Astrocyte of the hippocampus (primary cell): Measurements from ENCODE around the gene ZBTB21.

Experiments used
- DNase-seq: peaks from one replicate; pipeline ENCODE4 v3.0.0; 2011; ENCODE audit warnings: low read depth, low spot score

Gene ZBTB21

DNA sequence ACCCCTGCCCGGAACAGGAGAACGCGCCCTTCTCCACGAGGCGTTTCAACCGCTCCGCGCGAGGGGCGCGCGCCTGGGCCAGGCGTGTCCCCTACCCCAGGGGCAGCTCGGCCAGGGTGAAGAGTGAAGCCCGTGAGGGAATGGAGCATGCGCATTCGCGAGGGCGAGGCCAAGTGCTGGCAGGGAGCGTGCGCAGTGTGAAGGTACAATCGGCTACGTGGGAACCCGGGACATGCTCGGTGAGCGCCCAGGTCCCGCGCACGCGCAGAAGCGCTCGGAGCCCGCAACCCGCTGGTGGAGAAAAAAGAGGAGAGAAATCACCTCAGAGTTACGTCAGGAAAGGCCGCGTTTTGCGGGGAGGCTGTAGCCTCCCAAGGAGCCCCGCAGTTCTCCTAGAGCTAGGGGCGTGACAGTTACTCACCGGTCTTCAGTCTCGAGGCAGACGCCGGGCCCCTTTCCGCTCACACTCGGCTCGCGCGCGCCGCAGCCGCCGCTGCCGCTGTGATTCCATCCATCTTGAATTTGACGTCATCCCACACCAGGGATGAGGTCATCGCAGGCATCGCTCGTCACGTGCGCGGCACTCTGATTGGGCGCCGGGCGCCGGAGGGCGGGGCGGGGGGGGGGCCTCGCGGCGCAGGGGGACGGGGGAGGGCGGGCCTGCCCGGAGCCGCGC lies at the start of gene ZBTB21:
TSS of gene ZBTB21 (minus strand) at position 530 of the 676 bp plus-strand sequence. CDS start 16,265 bp downstream, outside the sequence.
- DNase-seq = peak; percentile 99

DNA sequence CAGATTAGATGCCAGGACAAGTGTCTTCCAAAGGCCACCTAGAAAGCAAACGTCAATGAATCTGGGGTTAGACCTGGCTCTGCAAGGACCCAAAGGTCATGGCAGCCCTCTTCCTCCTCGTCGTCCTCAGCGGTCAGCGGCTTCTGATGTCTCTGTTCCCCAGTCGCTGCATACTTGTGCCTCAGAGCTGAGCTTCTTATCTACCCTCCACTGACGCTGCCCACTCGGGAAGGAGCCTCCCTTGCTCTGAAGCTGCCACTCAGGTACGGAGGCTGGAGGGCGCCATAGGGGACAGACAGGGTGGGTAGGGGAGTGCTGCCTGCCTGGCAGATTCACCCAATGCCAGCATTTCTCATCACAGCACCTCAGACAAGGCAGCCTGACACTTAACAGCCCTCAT lies 49.6 kb upstream of the ZBTB21 start:
- DNase-seq = no peak

DNA sequence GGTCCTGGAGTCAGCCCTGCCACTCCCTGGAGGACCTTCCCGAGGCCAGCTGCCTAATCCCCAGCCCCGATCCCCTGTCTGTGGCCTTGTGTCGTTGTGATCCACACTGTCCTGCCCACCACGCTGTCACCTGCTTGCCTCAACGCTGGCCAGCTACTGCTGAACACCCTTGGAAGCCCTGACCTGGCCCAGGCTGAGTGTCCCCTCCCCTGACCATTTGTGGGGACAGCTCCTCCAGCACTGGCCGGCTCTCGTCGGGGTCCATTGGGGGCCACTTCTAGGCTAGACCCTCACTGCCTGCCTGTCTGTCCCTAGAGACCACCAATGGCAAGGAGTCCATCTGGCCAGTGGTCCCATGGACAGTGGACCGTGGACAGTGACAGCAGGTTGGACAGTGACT lies 49.0 kb upstream of the ZBTB21 start:
- DNase-seq = no peak

DNA sequence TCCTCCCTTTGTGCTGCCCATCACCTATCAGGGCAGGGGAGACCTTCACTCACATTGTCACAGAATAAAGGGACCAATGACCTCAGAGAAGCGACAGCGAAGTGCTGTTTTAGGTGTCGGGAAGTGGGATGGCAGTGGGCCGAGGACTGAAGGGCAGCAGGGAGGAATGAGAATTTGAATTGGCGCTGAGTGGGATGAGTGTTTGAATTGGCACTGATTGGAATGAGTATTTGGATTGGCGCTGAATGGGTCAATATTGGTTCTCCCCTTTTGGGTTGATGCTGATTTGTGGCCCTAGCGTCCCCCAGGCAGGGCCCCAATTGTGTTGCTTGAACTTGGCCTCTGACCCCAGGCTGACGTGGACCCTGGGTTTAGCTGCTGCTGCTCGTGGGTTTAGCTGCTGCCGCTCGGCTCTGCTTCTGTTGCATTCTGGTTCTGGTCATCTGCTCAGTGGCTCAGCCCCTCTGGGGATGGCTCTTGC lies 48.5 kb upstream of the ZBTB21 start:
- DNase-seq = no peak

DNA sequence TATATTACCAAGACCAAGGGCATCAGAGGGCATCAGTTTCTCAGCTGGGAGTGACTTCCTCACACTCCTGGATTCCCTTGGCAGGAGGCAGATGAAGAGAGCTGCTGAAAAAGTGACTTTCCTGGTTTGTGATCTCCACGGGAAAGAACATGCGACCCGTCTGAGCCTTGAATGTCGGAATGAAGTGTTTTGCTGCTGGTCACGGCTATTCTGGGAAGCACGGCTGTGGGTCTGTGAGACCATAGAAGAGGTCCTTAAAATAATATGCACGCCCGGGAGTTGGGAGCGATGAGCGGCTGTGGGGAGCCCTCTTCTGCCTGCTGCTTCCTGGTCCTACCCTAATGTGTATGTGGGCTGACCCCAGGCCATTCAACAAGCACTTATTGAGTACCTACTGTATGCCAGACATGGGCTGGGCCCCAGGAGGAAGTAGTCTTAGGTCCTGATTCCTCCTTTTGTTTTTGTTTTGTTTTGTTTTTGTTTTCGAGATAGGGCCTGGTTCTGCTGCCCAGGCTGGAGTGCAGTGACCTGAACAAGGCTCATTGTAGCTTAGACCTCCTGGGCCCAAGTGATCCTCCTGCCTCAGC lies 47.8 kb upstream of the ZBTB21 start:
- peak; percentile 53 for DNase-seq

DNA sequence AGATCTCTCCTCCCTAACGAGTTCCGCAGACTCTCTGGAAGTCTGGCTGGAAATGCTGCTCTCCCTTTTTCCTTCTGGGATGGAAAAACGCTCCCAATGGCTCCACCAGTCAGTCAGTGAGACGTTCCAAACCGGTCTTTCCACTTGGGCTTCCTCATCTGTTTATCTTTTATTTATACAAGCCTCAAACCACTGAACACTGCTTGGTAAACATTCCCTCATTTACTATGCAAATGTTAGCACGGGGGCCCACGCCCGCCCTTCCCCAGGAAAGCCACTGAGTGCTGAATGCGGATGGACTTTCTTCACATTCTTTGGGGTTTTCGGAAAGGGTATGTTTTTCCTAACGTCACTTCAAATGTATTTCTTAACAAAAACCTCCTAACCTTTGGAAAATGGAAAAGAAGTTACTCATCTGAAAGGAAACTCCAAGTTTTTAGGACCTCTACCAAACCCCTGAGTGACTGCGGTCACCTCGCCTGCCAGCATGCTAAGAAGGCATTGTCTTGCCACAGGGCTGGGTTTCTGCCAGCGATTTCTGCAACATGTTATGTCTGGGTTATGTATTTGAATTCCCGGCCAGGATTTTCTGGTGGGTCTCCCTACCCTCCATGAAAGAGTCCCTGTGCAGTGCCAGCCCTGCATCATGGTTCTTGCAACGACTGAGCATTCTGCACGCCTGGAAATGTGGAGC lies 47.0 kb upstream of the ZBTB21 start:
- DNase-seq = peak; percentile 97

DNA sequence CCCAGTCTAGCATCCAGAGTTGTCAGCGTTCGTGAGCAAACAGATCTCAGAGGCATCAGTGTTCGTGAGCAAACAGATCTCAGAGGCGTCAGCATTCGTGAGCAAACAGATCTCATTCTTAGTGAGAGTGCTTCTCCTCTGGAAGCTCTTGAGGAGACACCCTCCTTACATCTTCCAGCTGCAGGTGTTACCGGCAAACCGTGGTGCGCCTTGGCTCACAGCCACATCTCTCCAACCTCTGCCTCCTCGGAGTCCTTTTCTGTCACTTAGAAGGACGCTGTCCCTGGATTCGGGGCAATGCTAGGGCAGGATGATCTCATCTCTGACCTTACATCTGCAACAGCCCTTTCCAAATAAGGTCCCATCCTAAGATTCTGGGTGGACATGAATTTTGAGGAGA lies 46.3 kb upstream of the ZBTB21 start:
- no peak for DNase-seq

DNA sequence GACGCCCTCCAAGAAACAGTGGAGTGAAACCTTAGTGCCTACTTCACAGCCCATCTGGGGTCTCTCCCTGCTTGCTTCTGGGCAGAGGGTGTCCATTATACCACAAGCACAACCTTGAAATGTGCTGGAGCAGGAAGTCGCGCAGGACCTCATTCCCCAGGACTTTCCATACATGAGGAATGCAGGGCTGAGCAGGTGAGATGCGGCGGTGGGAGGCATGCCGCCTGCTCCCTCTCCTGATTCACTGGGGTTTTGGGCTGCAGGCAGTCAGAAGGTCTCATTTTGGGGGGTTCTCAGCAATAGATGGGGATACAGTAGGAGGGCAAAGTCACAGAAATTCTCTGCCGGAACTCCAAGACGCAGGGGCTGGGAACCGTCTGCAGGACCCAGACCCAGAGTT lies 45.3 kb upstream of the ZBTB21 start:
- no peak for DNase-seq

DNA sequence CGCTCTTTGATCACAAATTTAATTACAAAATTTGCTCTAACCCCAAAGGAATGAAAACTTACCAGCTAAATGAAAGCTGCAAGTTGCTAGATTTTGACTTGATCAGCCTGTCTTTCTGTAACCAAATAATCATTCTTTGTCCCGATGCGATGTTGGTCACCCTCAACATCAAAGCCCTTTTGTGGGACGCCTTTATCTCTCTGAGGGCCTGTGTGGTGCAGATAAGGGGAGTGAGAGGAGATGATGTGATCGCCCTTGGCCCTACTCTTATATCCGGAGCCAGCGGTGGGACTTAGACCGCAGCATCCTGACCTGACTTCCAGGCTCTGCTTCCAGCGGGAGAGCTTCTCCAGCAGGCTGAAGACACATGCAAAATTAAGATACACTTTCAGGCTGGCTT lies 41.6 kb upstream of the ZBTB21 start:
- no peak for DNase-seq

DNA sequence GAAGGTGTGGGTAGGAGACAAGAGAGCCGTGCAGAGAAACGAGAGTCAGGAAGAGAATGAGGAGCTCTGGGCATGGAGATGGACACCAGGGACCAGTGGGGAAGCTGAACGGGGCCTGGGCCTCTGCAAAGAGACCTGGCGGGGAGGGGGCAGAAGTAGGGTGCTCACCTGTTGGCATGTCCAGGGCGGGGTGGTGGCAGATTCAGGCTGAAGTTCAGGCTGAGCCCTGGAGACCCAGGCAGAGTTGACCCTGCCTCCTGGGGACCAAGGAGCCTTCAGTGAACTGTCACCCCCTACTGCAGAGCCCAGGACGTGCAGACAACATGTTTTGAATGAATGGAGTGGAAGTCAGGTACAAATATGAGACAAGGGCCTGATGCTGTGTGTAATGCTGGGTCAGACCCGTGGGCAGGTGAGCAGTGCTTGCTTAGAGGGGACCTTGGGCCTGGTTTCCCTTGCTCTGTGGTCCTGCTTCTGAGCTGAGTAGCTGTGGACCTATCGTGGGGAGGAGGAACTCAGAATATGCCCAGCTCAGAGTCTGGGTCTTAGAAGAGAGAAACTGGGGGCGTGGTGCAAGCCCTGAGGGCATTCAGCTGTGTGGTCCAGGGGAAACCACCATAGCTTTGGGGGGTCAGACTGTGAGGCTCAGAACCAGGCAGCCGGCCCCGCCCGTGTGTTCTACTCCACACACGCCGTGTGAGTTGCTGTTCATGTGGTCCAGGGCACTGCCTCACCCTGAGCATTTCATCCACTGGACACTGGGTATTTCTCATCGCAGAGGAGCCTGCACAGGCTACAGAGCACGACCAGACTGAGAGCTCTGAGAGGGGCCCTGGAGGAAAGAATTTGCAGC lies 39.6 kb upstream of the ZBTB21 start:
- no peak for DNase-seq

DNA sequence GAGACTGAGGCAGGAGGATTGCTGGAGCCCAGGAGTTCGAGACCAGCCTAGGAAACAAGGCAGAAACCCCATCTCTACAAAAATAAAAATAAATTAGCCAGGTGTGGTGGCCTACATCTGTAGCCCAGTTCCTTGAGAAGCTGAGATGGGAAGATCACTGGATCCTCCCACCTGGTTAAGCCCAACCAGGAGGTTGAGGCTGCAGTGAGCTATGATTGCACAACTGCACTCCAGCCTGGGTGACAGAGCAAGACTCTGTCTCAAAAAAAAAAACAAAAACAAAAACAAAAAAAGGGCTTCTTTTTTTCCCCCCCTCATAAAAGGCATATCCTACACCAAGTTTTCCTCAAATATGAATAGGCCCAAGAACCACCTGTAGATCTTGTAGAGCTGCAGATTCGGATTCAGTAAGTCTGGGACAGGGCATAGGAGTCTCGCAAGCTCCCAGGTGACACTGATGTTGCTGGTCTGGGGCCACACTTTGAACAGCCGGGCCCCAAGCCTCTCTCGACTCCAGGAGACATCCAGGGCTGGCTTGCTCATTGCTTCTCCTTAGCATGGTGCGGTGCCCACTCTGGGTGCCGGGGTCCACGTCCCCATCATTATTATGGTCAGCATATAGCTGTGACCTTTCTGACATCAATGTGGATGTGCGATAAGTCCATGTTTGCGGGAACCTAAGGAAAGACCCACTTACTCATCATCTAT lies 38.9 kb upstream of the ZBTB21 start:
- no peak for DNase-seq

DNA sequence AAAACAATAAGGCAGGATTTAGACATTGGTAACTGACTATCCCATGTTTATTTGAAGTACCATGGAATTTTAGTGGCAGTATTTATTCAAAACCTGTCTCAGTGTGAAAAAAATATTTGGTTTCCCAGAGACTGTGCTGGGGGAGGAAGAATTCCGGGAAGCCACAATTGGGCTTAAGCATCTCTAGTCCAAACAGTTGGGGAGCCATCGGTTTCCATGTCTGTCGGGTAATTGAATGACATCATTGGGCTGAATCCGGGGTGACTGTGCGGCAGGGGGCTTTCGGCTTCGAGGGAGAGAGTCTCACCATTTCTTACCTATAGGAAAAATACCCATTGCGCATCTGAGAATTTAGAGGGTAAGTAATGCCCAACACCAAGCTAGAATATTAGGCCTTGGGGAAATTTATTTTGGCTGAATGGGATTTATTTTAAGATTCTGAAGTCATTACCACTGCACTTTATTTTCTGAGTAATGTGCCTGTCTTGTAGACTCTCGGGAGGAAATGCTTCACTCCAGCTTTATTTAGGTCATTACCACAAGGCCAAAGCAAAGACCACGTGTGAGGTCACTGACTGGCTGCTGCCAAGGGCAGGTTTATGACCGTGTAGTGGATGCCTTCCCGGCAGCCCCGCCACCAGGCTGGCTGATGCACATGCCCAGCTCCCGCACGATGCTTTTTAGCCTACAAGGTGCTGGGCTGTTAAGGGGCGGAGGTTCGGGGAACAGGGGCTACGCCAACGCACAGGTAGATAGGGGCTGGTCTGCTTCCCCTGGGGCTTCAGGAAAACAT lies 37.9 kb upstream of the ZBTB21 start:
- peak; percentile 94 for DNase-seq

DNA sequence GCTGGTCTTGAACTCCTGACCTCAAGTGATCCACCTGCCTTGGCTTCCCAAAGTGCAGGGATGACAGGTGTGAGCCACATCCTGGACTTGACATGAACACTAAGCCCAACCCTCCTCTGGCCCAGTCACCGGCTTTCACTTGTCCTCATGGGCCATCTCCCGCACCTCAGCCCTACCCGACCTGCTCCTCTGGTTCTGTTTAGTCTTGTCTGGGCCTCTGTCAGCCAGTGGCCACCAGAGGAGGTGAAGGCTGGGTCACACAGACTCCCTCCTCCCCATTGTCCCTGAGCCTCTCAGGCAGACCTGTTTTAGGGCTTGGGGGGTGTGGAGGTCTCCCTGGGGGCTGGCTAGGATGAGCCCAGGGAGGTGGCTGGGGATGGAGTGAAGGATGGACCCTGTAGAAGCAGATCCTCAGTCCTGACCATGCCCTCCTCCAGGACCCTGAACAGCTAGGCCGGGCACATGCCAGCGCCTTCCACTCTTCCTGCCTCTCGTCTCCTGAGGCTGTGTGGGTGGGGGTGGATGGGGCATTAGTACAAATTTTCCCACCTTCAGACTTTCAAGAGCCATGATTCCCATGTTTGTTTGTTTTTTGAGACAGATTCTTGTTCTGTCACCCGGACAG lies 34.8 kb upstream of the ZBTB21 start:
- DNase-seq = no peak

DNA sequence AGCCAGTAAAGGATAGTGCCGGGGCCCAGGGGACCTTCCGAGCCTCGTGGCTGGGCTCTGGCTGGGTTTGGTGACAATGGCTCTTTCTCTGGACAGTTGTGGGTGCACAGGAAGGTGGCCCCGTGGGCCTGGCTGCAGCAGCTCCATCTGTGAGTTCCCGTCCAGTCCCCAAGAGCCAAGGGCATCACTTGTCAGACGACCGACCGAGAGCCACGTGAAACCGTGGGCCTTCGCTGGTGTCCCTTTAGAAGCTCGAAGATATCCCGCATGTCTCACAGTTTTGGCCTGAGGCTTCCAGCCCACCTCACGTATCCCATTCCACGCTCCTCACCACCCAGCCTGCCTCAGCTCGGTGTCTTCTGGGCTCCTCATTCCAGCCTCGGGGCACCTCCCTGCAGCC lies 33.8 kb upstream of the ZBTB21 start:
- DNase-seq = no peak

DNA sequence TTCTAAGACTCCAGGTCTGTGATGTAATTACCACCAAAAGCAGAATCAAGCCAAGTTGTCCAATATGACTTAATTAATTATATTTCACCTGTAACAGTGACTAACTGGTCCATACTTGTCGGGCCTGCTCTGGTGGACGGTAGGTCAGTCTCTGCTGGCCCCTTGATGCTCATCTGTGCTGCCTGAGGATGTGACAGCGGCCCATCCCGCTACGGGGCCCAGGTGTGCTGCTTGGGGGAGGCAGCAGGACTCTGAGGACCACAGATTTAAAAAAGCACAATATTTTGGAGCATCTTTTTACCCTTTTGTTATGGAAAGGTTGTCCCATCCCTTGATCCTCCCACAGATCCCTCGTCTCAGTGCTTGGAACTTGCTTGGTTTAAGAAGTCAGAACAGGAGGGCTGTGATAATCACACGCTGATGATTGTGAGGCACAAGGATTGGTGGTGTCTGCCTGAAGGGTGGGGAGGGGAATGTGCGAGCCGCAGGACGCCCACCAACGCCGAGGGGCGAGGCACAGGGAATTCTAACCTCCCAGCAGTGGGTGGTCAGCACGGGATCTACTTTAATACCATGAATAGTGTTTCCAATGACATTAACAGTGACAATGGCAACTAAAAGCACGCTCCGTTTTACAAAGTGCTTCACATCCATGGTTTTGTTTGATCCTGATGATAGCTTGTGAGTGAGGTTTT lies 33.2 kb upstream of the ZBTB21 start:
- DNase-seq = no peak

DNA sequence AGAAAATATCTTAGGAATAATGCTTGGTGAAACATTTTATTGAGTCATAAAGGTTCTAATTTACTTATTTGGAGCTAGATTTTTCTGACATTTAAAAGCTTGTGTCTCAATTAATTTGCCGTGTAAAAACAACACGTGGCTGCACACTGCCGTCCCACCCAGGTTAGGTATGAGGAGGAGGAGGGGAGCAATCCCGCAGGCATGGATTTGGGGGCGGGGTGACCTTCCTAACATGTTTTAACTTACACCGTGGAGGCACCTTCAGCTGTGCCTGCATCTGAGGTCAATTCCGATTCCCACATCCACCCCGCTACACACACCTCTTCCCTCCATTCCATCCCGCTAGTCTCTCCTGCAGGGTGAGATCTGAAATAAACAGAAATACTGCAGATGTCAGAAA lies 32.5 kb upstream of the ZBTB21 start:
- no peak for DNase-seq

DNA sequence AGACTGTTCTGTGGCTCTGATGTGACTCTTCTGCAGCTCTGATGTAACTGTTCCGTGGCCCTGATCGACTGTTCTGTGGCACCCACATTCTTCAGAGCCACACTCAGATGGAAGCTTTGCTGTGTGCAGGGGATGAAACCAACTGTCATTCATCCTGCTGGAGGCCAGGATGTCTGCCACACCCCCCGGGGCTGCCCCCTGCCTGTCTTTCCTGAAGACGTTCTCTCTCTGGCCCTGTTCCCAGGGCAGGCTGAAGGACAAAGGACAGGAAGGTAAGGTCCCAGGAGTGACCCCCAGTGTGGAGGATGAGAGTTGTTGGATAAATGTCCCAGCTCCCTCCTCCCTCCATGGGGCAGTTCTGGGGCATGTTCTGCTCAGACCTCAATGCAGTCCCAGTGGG lies 31.6 kb upstream of the ZBTB21 start:
- DNase-seq = no peak

DNA sequence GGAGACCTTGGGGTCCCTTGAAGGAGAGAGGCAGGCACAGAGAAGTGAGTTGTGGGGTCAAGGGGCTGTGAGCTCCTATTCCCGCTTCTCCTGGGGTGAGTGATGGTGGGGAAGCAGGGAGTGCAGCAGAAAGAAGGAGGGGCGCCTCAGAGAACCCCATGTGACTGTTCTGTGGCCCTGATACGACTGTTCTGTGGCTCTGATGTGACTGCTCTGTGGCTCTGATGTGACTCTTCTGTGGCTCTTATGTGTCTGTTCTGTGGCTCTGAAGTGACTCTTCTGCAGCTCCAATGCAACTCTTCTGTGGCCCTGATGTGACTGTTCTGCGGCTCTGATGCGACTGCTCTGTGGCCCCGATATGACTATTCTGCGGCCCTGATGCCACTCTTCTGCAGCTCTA lies 31.1 kb upstream of the ZBTB21 start:
- DNase-seq = no peak

DNA sequence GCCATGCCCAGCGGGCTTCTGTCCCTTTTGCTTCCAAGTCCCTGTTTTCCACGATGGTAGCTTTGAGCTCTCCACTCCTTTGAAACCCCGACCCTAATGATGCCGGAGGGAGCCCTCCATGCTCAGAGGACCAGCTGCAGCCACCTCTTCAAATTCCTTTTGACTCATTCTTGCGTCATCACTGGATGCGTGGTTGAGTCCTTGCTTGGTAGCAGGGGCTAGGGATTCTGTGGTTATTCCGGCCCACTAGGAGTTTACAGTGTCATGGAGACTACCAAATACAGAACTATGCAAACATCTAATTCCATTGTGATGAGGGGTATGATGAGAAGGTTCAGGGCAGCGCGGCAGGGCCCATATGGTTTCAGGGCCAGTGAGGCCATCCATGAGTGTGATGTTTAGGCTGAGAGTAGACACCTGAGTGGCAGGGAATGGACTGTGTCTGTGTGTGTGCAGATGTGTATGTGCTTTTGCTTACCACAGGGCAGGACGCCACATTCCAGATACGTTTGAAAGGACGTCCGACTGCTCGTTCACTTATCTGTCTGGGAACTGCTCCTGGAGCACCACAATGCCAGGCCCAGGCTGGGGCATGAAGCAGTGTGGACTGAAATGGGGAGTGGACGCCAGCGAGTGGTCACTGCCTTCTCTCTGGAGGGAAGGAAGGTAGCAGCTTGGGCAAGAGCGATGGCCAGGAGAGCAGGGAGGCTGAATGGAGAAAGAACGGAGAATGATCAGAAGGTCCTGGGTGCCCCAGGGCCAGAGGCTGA lies 30.4 kb upstream of the ZBTB21 start:
- DNase-seq = peak; percentile 98
